MCF 10A (cell line): Measurements from ENCODE around the gene ERBB3. TPM values are rescaled to one million over a fixed set of nuclear protein-coding genes. Genes with fewer than 3 reads are reported as not detected.

Experiments
- BruUV-seq: library from RNA; stranded (reverse); fragments of 400-500 nt; replicated peaks from 2 replicates; lab custom pipeline; 2021; lab: Mats Ljungman, UMichigan
- CTCF ChIA-PET: fragments of 300-600 bp; sonication (Branson Sonifier 250); formaldehyde crosslinking; extraction: SDS; loops from one replicate; lab custom pipeline; 2021; ENCODE audit warnings: antibody characterized with exemption, inconsistent platforms; lab: Yijun Ruan, JAX
- POLR2A ChIA-PET: fragments of 300-600, 350-650 bp; sonication (Branson Sonifier 250); formaldehyde crosslinking; extraction: SDS; loops from one replicate; lab custom pipeline; 2020; ENCODE audit warnings: antibody characterized with exemption, inconsistent platforms; lab: Yijun Ruan, JAX
- DNase-seq: peaks from one replicate; pipeline ENCODE4 v3.0.0-alpha.2; 2018; ENCODE audit not compliant: unreplicated experiment
- H3K27ac Mint-ChIP-seq: one replicate; pipeline ENCODE4 v1.8.0; 2022; ENCODE audit warnings: mild to moderate bottlenecking, low read depth, mixed read lengths; ENCODE audit not compliant: unreplicated experiment
- H3K27me3 Mint-ChIP-seq: one replicate; pipeline ENCODE4 v1.8.0; 2022; ENCODE audit warnings: mixed read lengths; ENCODE audit not compliant: insufficient read depth, unreplicated experiment
- H3K36me3 Mint-ChIP-seq: one replicate; pipeline ENCODE4 v1.8.0; 2022; ENCODE audit warnings: mild to moderate bottlenecking, moderate library complexity, mixed read lengths; ENCODE audit not compliant: insufficient read depth, unreplicated experiment
- H3K4me1 Mint-ChIP-seq: one replicate; pipeline ENCODE4 v1.8.0; 2022; ENCODE audit warnings: mixed read lengths; ENCODE audit not compliant: insufficient read depth, unreplicated experiment
- H3K4me3 Mint-ChIP-seq: one replicate; pipeline ENCODE4 v1.8.0; 2022; ENCODE audit warnings: mild to moderate bottlenecking, moderate library complexity, mixed read lengths; ENCODE audit not compliant: unreplicated experiment
- H3K9me3 Mint-ChIP-seq: one replicate; pipeline ENCODE4 v1.8.0; 2022; ENCODE audit warnings: mixed read lengths; ENCODE audit not compliant: unreplicated experiment
- intact Hi-C: fragments of 100-400 bp; cut with micrococcal nuclease; formaldehyde crosslinking; loops from 2 replicates; pipeline ENCODE4 v1.14.1; 2022
- total RNA-seq: library from RNA; stranded (reverse); gene quantifications from 2 replicates; pipeline ENCODE4 v1.2.3, GENCODE V29; 2022
- TF ChIP-seq, protein P1 (sequence below): fragments of 200-600 bp; IDR thresholded peaks from one replicate; pipeline ENCODE4 v1.8.0; 2022; ENCODE audit warnings: antibody characterized with exemption, mild to moderate bottlenecking; ENCODE audit not compliant: unreplicated experiment

Gene ERBB3
- total RNA-seq, 1 experiment from 2014 or later: 3.7 TPM

DNA sequence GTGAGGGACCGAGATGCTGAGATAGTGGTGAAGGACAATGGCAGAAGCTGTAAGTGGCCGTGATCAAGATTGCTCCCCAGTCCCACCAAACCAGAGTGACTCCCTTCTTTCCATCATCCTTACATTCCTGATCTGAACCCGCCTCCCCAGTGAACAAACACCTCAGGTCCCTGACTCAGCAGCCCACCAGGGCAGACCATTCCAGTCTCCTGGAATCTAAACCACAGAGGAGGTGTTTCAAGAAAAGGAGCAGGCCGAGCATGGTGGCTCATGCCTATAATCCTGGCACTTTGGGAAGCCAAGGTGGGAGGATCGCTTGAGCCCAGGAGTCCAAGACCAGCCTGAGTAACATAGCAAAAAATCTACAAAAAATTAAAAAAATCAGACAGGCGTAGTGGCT, 6.6 kb downstream of the ERBB3 start:
- Mint-ChIP-seq H3K27me3 (no peaks in the 10 kb centered on the region), H3K9me3 (no peaks in the 10 kb centered on the region), H3K27ac (no peak overlapping the region), H3K4me3 (no peak overlapping the region), H3K36me3 (no peaks in the 10 kb centered on the region), H3K4me1 (no peaks in the 10 kb centered on the region)
- BruUV-seq: no TSS peak
- ChIA-PET CTCF (interaction anchor here (0.6 kb wide), 1 partner anchor 72 kb away, joined by 3 read pairs; no protein-coding TSS in a partner anchor), POLR2A (interaction anchor here (0.6 to 1.7 kb wide), 5 partner anchors 13 to 273 kb away, joined by 3 to 6 read pairs (median 3); partner anchors contain the start of genes PA2G4 and STAT2)
- no peak for DNase-seq
- TF ChIP-seq, protein P1, sequence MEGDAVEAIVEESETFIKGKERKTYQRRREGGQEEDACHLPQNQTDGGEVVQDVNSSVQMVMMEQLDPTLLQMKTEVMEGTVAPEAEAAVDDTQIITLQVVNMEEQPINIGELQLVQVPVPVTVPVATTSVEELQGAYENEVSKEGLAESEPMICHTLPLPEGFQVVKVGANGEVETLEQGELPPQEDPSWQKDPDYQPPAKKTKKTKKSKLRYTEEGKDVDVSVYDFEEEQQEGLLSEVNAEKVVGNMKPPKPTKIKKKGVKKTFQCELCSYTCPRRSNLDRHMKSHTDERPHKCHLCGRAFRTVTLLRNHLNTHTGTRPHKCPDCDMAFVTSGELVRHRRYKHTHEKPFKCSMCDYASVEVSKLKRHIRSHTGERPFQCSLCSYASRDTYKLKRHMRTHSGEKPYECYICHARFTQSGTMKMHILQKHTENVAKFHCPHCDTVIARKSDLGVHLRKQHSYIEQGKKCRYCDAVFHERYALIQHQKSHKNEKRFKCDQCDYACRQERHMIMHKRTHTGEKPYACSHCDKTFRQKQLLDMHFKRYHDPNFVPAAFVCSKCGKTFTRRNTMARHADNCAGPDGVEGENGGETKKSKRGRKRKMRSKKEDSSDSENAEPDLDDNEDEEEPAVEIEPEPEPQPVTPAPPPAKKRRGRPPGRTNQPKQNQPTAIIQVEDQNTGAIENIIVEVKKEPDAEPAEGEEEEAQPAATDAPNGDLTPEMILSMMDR: no peak
- intact Hi-C loops: no loop called here

DNA sequence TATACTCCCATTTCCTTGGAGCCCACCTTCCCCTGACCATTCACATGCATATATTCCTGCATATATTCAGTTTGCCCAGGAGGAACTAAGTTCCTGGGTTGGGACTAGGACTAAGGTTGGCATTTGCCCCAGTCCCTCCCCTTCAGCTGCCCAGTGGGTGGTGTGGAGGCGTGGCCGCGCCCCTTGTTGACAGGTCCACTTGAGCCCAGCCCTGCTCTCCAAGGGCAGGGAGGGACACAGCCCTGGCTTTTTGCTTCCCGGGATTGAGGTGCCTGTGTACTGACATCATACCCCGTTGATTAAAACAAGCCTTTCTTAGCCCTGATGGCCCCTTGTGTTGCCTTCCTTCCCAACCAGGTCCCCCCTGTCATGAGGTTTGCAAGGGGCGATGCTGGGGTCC, 7.3 kb downstream of the ERBB3 start:
- no peaks in the 10 kb centered on the region for H3K4me1 Mint-ChIP-seq
- no peak overlapping the region for H3K4me3 Mint-ChIP-seq
- no peaks in the 10 kb centered on the region for H3K9me3 Mint-ChIP-seq
- BruUV-seq: no TSS peak
- no peaks in the 10 kb centered on the region for H3K36me3 Mint-ChIP-seq
- H3K27me3 Mint-ChIP-seq: no peaks in the 10 kb centered on the region
- ChIA-PET POLR2A (no interaction called here), CTCF (no interaction called here)
- TF ChIP-seq, protein P1: no peak
- DNase-seq: peak; percentile 49
- H3K27ac Mint-ChIP-seq: no peak overlapping the region
- intact Hi-C loops: no loop called here

DNA sequence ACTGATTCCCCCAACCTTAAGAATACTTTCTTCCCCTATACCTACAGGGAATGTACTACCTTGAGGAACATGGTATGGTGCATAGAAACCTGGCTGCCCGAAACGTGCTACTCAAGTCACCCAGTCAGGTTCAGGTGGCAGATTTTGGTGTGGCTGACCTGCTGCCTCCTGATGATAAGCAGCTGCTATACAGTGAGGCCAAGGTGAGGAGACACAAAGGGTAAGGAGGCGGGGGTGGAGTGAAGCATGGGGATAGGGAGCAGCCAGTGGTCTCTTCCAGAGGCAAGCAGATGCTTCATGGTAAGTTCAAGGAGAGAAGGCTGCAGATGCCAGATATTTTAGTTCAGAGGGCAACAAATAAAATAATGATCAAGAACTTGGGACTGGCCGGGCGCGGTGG, 17.8 kb downstream of the ERBB3 start:
- POLR2A ChIA-PET: no interaction called here
- TF ChIP-seq, protein P1: no peak
- no peak for DNase-seq
- Mint-ChIP-seq H3K4me1 (no peaks in the 10 kb centered on the region), H3K9me3 (no peaks in the 10 kb centered on the region), H3K27ac (no peak overlapping the region), H3K27me3 (no peaks in the 10 kb centered on the region), H3K36me3 (peaks cover 12% of the 10 kb centered on the region), H3K4me3 (no peak overlapping the region)
- intact Hi-C loops: no loop called here
- CTCF ChIA-PET: no interaction called here
- BruUV-seq: no TSS peak

DNA sequence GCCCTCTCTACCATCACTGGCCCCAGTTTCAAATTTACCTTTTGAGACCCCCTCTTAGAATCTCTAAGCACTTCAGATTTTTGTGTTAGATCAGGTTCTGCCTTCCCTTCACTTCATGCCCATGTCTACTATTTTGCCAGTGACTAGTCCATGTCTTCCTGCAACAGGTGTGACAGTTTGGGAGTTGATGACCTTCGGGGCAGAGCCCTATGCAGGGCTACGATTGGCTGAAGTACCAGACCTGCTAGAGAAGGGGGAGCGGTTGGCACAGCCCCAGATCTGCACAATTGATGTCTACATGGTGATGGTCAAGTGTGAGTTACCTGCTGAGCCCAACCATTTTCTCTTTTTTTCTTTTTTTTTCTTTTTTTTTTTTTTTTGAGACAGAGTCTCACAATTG, 18.6 kb downstream of the ERBB3 start:
- CTCF ChIA-PET: interaction anchor here (0.7 kb wide), 1 partner anchor 54 kb away, joined by 6 read pairs; no protein-coding TSS in a partner anchor
- no peak overlapping the region for H3K27ac Mint-ChIP-seq

More for the DNA sequence above, 18.6 kb downstream of the ERBB3 start:
- intact Hi-C loops: no loop called here
- H3K4me3 Mint-ChIP-seq: no peak overlapping the region
- H3K9me3 Mint-ChIP-seq: no peaks in the 10 kb centered on the region
- no TSS peak for BruUV-seq
- peaks cover 5% of the 10 kb centered on the region for H3K4me1 Mint-ChIP-seq
- POLR2A ChIA-PET: no interaction called here
- no peak for DNase-seq
- no peaks in the 10 kb centered on the region for H3K27me3 Mint-ChIP-seq
- peaks cover 12% of the 10 kb centered on the region for H3K36me3 Mint-ChIP-seq
- TF ChIP-seq, protein P1: no peak
